GM23338 (cell line): ENCODE results near the gene DYNLT2. TPM values are rescaled to one million over a fixed set of nuclear protein-coding genes. Genes with fewer than 3 reads are reported as not detected.

Source experiments
- ATAC-seq: fragments of 200-7000 bp; cut with Tn5 transposase; 3 replicates; pipeline ENCODE4 v1.9.1; 2020
- DNase-seq: peaks from one replicate; pipeline ENCODE4 v3.0.0-alpha.2; 2015; ENCODE audit warnings: low spot score
- H2AFZ ChIP-seq: fragments of 200-600 bp; sonication (generic); 2 replicates; pipeline ENCODE4 v1.8.0; 2016; ENCODE audit warnings: antibody characterized with exemption, mild to moderate bottlenecking, moderate library complexity
- H3F3A ChIP-seq: fragments of 200-600 bp; sonication (generic); replicated peaks from 2 replicates; pipeline ENCODE4 v1.8.0; 2017; ENCODE audit warnings: antibody characterized with exemption, mixed run types, low read depth
- H3K27ac ChIP-seq: fragments of 200-600 bp; sonication (generic); 2 replicates; pipeline ENCODE4 v1.6.1; 2016; ENCODE audit warnings: low read depth
- H3K27me3 ChIP-seq: fragments of 200-600 bp; sonication (generic); 2 replicates; pipeline ENCODE4 v1.8.0; 2016; ENCODE audit warnings: mild to moderate bottlenecking, mixed run types, moderate library complexity; ENCODE audit not compliant: insufficient read depth
- H3K36me3 ChIP-seq: fragments of 200-600 bp; sonication (generic); 2 replicates; pipeline ENCODE4 v1.8.0; 2016; ENCODE audit warnings: mild to moderate bottlenecking; ENCODE audit not compliant: insufficient read depth
- H3K4me1 ChIP-seq: fragments of 200-600 bp; sonication (generic); 2 replicates; pipeline ENCODE4 v1.8.0; 2016; ENCODE audit warnings: mild to moderate bottlenecking, moderate library complexity; ENCODE audit not compliant: insufficient read depth
- H3K4me2 ChIP-seq: fragments of 200-600 bp; sonication (generic); 2 replicates; pipeline ENCODE4 v1.7.1; 2017; ENCODE audit warnings: mixed run types
- H3K4me3 ChIP-seq: fragments of 200-600 bp; sonication (generic); 2 replicates; pipeline ENCODE4 v1.6.1; 2016; ENCODE audit warnings: mixed run types
- H3K79me2 ChIP-seq: fragments of 200-600 bp; sonication (generic); replicated peaks from 2 replicates; pipeline ENCODE4 v1.8.0; 2017; ENCODE audit warnings: mild to moderate bottlenecking; ENCODE audit not compliant: insufficient read depth
- H3K9me2 ChIP-seq: fragments of 200-600 bp; sonication (generic); 2 replicates; pipeline ENCODE4 v1.8.0; 2017; ENCODE audit not compliant: insufficient read depth
- H4K20me1 ChIP-seq: fragments of 200-600 bp; sonication (generic); replicated peaks from 2 replicates; pipeline ENCODE4 v1.8.0; 2017; ENCODE audit warnings: mild to moderate bottlenecking; ENCODE audit not compliant: insufficient read depth
- H3K27ac Mint-ChIP-seq: 2 replicates; pipeline ENCODE4 v1.8.0; 2020; ENCODE audit warnings: inconsistent platforms, mild to moderate bottlenecking, moderate library complexity, mixed read lengths
- H3K27me3 Mint-ChIP-seq: 3 replicates; pipeline ENCODE4 v1.8.0; 2022; ENCODE audit warnings: low read depth, mild to moderate bottlenecking, moderate library complexity, mixed read lengths, inconsistent platforms; ENCODE audit not compliant: insufficient read depth, poor library complexity
- H3K36me3 Mint-ChIP-seq: 3 replicates; pipeline ENCODE4 v1.8.0; 2021; ENCODE audit warnings: low read depth, mild to moderate bottlenecking, inconsistent platforms, moderate library complexity, mixed read lengths
- H3K4me1 Mint-ChIP-seq: 3 replicates; pipeline ENCODE4 v1.8.0; 2020; ENCODE audit warnings: mild to moderate bottlenecking, inconsistent platforms, mixed read lengths
- H3K4me3 Mint-ChIP-seq: 3 replicates; pipeline ENCODE4 v1.8.0; 2021; ENCODE audit warnings: moderate library complexity, mild to moderate bottlenecking, inconsistent platforms, mixed read lengths
- H3K9me3 Mint-ChIP-seq: 3 replicates; pipeline ENCODE4 v1.8.0; 2020; ENCODE audit warnings: moderate library complexity, mild to moderate bottlenecking, inconsistent platforms, mixed read lengths
- CREB1 ChIP-seq: fragments of 250-450 bp; sonication (Bioruptor Pico); IDR thresholded peaks from 2 replicates; pipeline ENCODE4 v1.5.0; 2020; ENCODE audit warnings: low read depth, mild to moderate bottlenecking, moderate library complexity
- CTCF ChIP-seq, 2 experiments: fragments of 200-600 bp in 1 of 2; sonication (generic) in 1 of 2; conservative IDR thresholded peaks; 2 replicates each; pipeline versions ENCODE4 v1.5.1 to v1.6.1; 2016 to 2017; ENCODE audit warnings: antibody characterized with exemption in 2 of 2, low read depth in 2 of 2, mild to moderate bottlenecking in 2 of 2, moderate library complexity in 1 of 2
- ETS1 ChIP-seq: IDR thresholded peaks from 2 replicates; pipeline ENCODE4 v1.6.1; 2016; ENCODE audit warnings: antibody characterized with exemption
- EZH2 ChIP-seq: fragments of 200-600 bp; sonication (generic); IDR thresholded peaks from one replicate; pipeline ENCODE4 v1.8.0; 2017; ENCODE audit warnings: antibody characterized with exemption, mild to moderate bottlenecking, low read depth; ENCODE audit not compliant: unreplicated experiment
- EZH2phosphoT487 ChIP-seq: fragments of 200-600 bp; sonication (generic); IDR thresholded peaks from one replicate; pipeline ENCODE4 v1.8.1; 2018; ENCODE audit warnings: antibody characterized with exemption; ENCODE audit not compliant: unreplicated experiment
- JUNB ChIP-seq: IDR thresholded peaks from one replicate; pipeline ENCODE4 v1.6.1; 2016; ENCODE audit warnings: antibody characterized with exemption; ENCODE audit not compliant: unreplicated experiment
- NANOG ChIP-seq: IDR thresholded peaks from 2 replicates; pipeline ENCODE4 v1.6.1; 2016; ENCODE audit warnings: antibody characterized with exemption, borderline replicate concordance
- POLR2AphosphoS5 ChIP-seq: IDR thresholded peaks from 2 replicates; pipeline ENCODE4 v1.6.1; 2016; ENCODE audit warnings: antibody characterized with exemption, low read depth
- REST ChIP-seq: IDR thresholded peaks from one replicate; pipeline ENCODE4 v1.6.1; 2018; ENCODE audit warnings: antibody characterized with exemption; ENCODE audit not compliant: unreplicated experiment
- STAT1 ChIP-seq: IDR thresholded peaks from one replicate; pipeline ENCODE4 v1.6.1; 2016; ENCODE audit warnings: antibody characterized with exemption; ENCODE audit not compliant: unreplicated experiment
- ZNF114 ChIP-seq: fragments of 250-450 bp; sonication (Bioruptor Pico); IDR thresholded peaks from 2 replicates; pipeline ENCODE4 v1.5.0; 2020; ENCODE audit warnings: mild to moderate bottlenecking, moderate library complexity
- ZNF331 ChIP-seq: fragments of 250-450 bp; sonication (Bioruptor Pico); IDR thresholded peaks from 2 replicates; pipeline ENCODE4 v1.5.0; 2020; ENCODE audit warnings: low read depth, mild to moderate bottlenecking, moderate library complexity
- ZNF462 ChIP-seq: fragments of 250-450 bp; sonication (Bioruptor Pico); IDR thresholded peaks from 2 replicates; pipeline ENCODE4 v1.5.0; 2020; ENCODE audit warnings: mild to moderate bottlenecking, moderate library complexity
- polyA plus RNA-seq: library from polyadenylated mRNA; unstranded; fragments of >200 nt; fragmentation: Nextera tagmentation; extraction: Ambion mirVana; gene quantifications from 2 replicates; pipeline ENCODE4 v1.2.1, GENCODE V29; 2016
- total RNA-seq: library from RNA; depleted of rRNA; stranded (reverse); fragments of >200 nt; shearing (Covaris generic); gene quantifications from 2 replicates; pipeline ENCODE4 v1.2.3, GENCODE V29; 2014

DYNLT2 gene
- total and polyA plus RNA-seq, 2 experiments from 2014 or later, result 2.8 to 4.4 TPM

GRCh38 chr6:169701311-169701953, 49.9 kb downstream of the DYNLT2 start:
- Histone ChIP-seq H3K79me2 (peaks cover 66% of the 10 kb centered on the region), H3K27ac (no peak overlapping the region), H3K4me1 (peaks cover 17% of the 10 kb centered on the region), H3K4me3 (peak overlapping the region; percentile 92), H2AFZ (peak overlapping the region; percentile 53), H3K9me2 (no peaks in the 10 kb centered on the region), H3K36me3 (no peaks in the 10 kb centered on the region), H3F3A (no peaks in the 10 kb centered on the region), H3K27me3 (no peaks in the 10 kb centered on the region), H4K20me1 (peaks cover 6% of the 10 kb centered on the region), H3K4me2 (peak overlapping the region; percentile 89)
- no peak for TF ChIP-seq ZNF462
- TF ChIP-seq ZNF114, result no peak
- no peak for TF ChIP-seq EZH2
- no peak for TF ChIP-seq POLR2AphosphoS5
- TF ChIP-seq EZH2phosphoT487, result no peak
- no peak for TF ChIP-seq CTCF (conservative IDR thresholded peaks at IDR 0.05; ENCODE audit: low read depth in 2 of 2)
- TF ChIP-seq JUNB, result no peak
- TF ChIP-seq REST, result no peak
- TF ChIP-seq ETS1, result no peak
- no peak for TF ChIP-seq STAT1
- no peak for TF ChIP-seq CREB1 (CRISPR knock-in tag)
- TF ChIP-seq NANOG, result no peak
- no peak for TF ChIP-seq ZNF331
- no peaks in the 10 kb centered on the region for H3K27me3 Mint-ChIP-seq
- peaks cover 36% of the 10 kb centered on the region for H3K36me3 Mint-ChIP-seq
- peak overlapping the region; percentile 95 for H3K4me3 Mint-ChIP-seq
- peak; percentile 72 for ATAC-seq
- peak; percentile 52 for DNase-seq
- peaks cover 27% of the 10 kb centered on the region for H3K4me1 Mint-ChIP-seq
- H3K9me3 Mint-ChIP-seq, result peaks cover 3% of the 10 kb centered on the region; the same call in 1 of the 3 replicates
- peak overlapping the region; percentile 89 for H3K27ac Mint-ChIP-seq
